Ectodermal cell (in vitro differentiated cells): ENCODE measurements around the gene TERT.

Source experiments
- H3K27ac ChIP-seq: 2 replicates; pipeline ENCODE4 v1.7.0; 2013; ENCODE audit warnings: mild to moderate bottlenecking, low read depth, low read length; ENCODE audit not compliant: insufficient read depth, poor library complexity, severe bottlenecking
- H3K27me3 ChIP-seq: 2 replicates; pipeline ENCODE4 v1.7.0; 2013; ENCODE audit warnings: mild to moderate bottlenecking, low read length; ENCODE audit not compliant: insufficient read depth, control insufficient read depth, poor library complexity, severe bottlenecking
- H3K36me3 ChIP-seq: one replicate; pipeline ENCODE4 v1.7.0; 2013; ENCODE audit warnings: low read length; ENCODE audit not compliant: control insufficient read depth, insufficient read depth
- H3K4me1 ChIP-seq: one replicate; pipeline ENCODE4 v1.7.0; 2013; ENCODE audit warnings: low read length; ENCODE audit not compliant: control insufficient read depth, insufficient read depth
- H3K4me3 ChIP-seq: 2 replicates; pipeline ENCODE4 v1.7.0; 2013; ENCODE audit warnings: low read depth, low read length, control low read depth; ENCODE audit not compliant: insufficient read depth
- H3K9me3 ChIP-seq: 2 replicates; pipeline ENCODE4 v1.7.0; 2013; ENCODE audit warnings: mild to moderate bottlenecking, low read length, moderate library complexity; ENCODE audit not compliant: control insufficient read depth
- WGBS, 2 experiments: methylation state at CpG; one replicate each; pipeline ENCODE4 v1.1.7; 2013; ENCODE audit warnings: missing lambda C conversion rate in 2 of 2; 5-methylcytosine and 5-hydroxymethylcytosine counted together

Gene TERT

DNA sequence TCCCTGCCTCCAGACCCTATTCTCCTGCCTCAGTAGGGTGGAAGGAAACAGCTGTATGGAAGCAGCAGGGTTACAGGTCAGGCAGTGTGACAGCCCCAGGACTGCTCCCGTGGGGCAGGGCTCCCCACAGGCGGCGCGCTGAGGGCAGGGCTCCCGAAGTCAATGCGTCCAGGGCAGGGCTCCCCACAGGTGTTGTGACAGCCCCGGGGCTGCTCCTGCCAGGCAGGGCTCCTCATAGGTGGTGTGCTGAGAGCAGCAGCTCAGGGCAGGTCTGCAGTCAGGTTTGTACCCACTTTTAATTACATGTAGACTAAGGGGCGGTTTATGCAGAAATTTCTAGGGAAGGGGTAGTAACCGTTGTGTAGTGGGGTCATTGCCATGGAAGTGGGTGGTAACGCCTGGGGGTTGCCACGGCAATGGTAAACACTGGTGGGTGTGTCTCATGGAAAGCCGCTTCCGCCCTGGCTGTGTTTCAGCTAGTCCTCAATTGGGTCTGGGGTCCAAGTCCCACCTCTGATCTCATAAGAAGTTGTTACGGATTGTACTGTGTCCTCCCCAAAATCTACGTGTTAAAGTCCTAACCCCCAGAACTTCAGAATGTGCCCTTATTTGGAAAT is 16.7 kb upstream of the TERT start:
- H3K9me3 ChIP-seq, result no peaks in the 10 kb centered on the region
- no peak overlapping the region for H3K4me3 ChIP-seq
- 91% methylated on average over 15 of the region's 15 CpGs for WGBS, 2 experiments
- no peak overlapping the region for H3K27ac ChIP-seq
- no peaks in the 10 kb centered on the region for H3K36me3 ChIP-seq
- no peaks in the 10 kb centered on the region for H3K27me3 ChIP-seq
- H3K4me1 ChIP-seq, result peaks cover 9% of the 10 kb centered on the region

DNA sequence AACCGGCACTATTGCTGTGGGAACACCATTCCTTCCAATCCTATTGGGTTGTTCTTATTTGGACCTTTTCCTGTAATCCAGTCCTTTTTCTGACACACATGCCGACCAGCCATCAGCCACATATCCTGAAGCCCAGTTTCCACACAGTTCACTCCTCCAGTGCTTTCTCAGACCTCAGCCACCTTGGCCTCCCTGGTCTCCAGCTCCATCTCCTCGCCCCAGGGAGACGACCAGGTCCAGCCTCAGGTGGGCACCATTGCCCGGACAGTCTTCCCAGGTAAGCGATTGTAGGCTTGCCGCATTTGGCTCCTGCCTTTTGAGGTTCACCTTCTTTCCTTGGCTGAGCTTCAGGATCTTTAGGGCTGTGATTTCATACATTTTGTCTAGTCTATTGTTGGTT is 15.2 kb upstream of the TERT start:
- 92 to 97% methylated on average over 7 of the region's 7 CpGs for WGBS, 2 experiments
- no peaks in the 10 kb centered on the region for H3K4me1 ChIP-seq
- no peaks in the 10 kb centered on the region for H3K9me3 ChIP-seq
- no peaks in the 10 kb centered on the region for H3K27me3 ChIP-seq
- no peak overlapping the region for H3K27ac ChIP-seq
- no peak overlapping the region for H3K4me3 ChIP-seq
- no peaks in the 10 kb centered on the region for H3K36me3 ChIP-seq

DNA sequence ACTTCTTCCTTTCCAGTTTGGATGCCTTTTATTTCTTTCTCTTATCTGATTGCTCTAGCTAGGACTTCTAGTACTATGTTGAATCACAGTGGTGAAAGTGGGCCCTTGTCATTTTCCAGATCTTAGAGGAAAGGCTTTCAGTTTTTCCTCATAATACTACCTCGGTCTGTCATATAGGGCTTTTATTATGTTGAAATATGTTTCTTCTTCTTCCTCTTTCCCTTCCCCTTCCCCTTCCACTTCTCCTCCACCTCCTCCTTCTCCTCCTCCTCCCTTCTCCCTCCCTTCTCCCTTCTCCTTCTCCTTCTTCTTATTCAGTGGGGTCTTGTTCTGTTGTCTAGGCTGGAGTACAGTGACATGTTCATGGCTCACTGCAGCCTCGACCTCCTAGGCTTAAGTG is 9.2 kb upstream of the TERT start:
- no peaks in the 10 kb centered on the region for H3K9me3 ChIP-seq
- peaks cover 3% of the 10 kb centered on the region for H3K27me3 ChIP-seq
- H3K36me3 ChIP-seq, result no peaks in the 10 kb centered on the region
- H3K4me1 ChIP-seq, result no peaks in the 10 kb centered on the region
- WGBS, 2 experiments, result 81 to 87% methylated on average over 1 to 2 of the region's 2 CpGs
- no peak overlapping the region for H3K4me3 ChIP-seq
- no peak overlapping the region for H3K27ac ChIP-seq

DNA sequence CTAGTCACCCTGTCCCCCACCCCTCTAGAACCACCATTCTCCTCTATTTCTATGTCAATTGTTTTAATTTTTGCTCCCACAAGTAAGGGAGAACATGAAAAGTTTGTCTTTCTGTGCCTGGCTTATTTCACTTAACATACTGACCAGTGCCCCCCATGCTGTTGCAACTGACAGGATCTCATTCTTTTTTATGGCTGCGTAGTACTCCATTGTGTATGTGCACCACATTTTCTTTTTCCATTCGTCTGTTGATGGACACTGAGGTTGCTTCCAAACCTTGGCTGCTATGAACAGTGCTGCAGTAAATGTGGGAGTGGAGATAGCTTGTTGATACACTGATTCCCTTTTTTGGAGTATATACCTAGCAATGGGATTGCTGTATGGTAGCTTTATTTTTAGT is 7.4 kb upstream of the TERT start:
- Histone ChIP-seq H3K27me3 (peaks cover 6% of the 10 kb centered on the region), H3K9me3 (no peaks in the 10 kb centered on the region), H3K36me3 (no peaks in the 10 kb centered on the region), H3K27ac (no peak overlapping the region), H3K4me3 (no peak overlapping the region), H3K4me1 (no peaks in the 10 kb centered on the region)
- 84 to 88% methylated on average over 2 of the region's 2 CpGs for WGBS, 2 experiments

DNA sequence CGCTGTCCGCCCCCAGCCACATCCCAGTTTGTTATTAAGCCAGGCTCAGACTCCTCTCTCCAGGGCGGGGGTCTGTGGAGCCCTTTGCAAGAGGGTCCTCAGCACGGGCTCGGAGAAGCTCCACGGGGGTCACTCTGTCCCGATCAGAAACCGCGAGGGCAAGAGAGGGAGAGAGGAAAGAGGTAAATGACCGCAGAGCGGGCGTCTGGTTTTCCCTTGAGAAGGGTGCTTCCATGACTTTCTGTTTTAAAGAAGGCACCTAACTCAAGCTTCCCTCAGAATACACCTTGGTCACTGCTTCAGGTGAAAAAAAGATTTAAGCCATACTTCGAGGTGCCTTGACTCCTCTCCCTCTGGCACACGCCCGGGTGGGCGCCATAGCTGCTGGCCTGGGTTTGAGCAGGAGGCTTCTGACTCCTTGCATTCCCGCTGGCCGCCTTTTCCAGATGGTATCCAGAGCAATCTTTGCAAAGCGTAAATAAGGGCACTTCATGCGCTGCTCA is 5.8 kb upstream of the TERT start:
- Histone ChIP-seq H3K27me3 (peaks cover 23% of the 10 kb centered on the region), H3K27ac (no peak overlapping the region), H3K4me3 (no peak overlapping the region), H3K4me1 (no peaks in the 10 kb centered on the region), H3K9me3 (no peaks in the 10 kb centered on the region), H3K36me3 (no peaks in the 10 kb centered on the region)
- 92 to 94% methylated on average over 20 of the region's 20 CpGs for WGBS, 2 experiments

DNA sequence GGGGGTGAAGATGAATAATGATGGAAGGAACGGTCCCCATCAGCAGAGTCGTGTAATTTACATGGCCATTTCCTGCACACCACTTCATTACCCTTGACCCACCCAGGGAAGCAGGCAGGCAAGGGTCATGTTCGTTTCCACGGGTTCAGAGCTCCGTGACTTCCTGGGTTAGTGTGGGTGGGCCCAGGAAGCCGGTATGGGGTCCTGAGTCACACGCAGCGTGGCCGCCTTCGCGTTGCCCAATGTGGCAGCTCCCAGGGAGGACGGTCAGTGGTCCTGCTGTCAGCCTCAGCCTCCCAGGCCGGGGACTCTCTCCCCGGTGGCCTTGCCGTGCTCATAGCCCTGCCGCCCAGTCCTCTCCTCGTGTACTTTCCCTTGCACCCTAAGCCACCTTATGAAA is 5.1 kb upstream of the TERT start:
- Histone ChIP-seq H3K9me3 (no peaks in the 10 kb centered on the region), H3K4me3 (no peak overlapping the region), H3K27me3 (peaks cover 29% of the 10 kb centered on the region), H3K36me3 (no peaks in the 10 kb centered on the region), H3K4me1 (no peaks in the 10 kb centered on the region), H3K27ac (no peak overlapping the region)
- WGBS, 2 experiments, result 91% methylated on average over 17 of the region's 17 CpGs

DNA sequence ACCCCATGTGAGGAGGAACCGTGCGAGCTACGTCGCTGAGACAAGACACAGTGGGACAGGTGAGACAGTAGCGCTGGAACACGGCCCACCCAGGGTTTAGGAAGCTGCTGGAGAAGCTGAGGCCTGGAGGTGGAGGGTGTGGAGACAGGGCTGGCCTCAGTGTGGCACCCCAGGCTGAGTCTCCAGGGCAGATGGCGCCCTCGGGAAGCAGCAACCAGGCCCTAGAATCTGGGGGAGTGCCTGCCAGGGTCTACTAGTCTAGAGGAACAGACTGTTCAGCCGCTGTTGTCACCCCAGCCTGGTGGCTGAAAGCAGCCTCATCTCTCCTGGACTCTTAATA is 4.6 kb upstream of the TERT start:
- H3K4me1 ChIP-seq, result no peaks in the 10 kb centered on the region
- H3K27ac ChIP-seq, result no peak overlapping the region
- H3K36me3 ChIP-seq, result no peaks in the 10 kb centered on the region
- no peaks in the 10 kb centered on the region for H3K9me3 ChIP-seq
- H3K4me3 ChIP-seq, result no peak overlapping the region
- peaks cover 34% of the 10 kb centered on the region for H3K27me3 ChIP-seq
- WGBS, 2 experiments, result 92 to 93% methylated on average over 9 of the region's 9 CpGs

DNA sequence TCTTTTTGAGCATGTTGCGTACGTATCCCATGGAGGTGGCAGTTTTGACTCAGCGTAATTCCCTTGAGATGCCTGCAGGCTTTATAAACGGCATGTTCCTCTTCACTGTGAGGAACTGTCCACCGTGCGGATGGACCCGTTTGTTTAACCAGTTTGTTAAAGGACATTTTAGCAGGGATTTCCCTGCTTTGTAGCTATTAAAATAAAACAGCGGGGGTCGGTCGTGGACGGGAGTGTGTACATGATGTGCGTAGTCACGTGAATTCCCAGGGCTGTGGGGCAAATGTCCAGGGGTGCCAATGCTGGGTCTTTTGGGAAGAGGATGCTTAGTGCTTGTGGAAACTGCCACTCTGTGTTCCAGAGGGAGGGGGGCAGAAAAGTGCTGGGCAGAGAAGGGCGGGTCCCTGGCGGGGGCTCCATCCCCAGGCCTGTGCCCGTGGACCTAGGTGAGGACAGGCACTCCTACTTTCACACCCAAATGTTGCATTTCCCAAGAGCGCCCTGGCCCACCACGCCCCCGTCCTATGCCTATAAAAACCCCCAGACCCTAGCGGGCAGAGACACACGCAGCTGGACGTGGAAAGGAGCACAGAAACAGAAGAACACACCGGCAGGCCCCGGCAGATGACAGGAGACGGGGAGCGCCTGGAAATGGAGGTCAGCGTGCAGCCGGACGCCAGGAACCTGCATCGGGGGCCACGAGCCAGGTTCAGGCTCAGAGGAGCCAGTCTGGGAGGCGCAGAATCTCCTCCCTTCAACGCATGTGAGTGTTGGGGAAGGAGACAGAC is 4.0 kb upstream of the TERT start:
- no peaks in the 10 kb centered on the region for H3K4me1 ChIP-seq
- H3K9me3 ChIP-seq, result no peaks in the 10 kb centered on the region
- H3K4me3 ChIP-seq, result no peak overlapping the region
- no peak overlapping the region for H3K27ac ChIP-seq
- no peaks in the 10 kb centered on the region for H3K36me3 ChIP-seq
- peaks cover 40% of the 10 kb centered on the region for H3K27me3 ChIP-seq
- 93% methylated on average over 33 of the region's 33 CpGs for WGBS, 2 experiments

DNA sequence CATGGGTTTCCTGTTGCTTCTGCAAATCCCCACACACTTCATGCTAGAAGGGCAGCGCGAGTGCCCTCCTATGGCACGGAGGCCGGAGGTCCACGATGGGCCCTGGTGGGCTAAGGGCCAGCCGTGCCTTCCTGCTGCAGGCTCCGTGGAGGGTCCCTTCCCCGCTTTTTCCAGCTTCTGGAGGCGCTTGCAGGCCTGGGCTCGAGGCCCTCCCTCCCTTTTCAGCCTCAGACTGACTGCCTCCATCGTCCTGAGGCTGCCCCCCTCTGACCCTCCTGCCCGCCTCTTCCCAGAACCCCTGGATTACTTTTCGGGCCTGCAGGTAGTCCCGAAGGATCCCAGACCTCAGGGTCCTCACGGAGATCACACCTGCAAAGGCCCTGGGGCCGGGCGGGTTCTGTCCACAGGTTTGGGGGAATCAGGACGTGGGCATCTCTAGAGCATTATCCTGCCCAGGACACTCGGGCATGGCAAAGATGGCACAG is 3.2 kb upstream of the TERT start:
- peaks cover 43% of the 10 kb centered on the region for H3K27me3 ChIP-seq
- H3K9me3 ChIP-seq, result no peaks in the 10 kb centered on the region
- H3K4me3 ChIP-seq, result no peak overlapping the region
- no peaks in the 10 kb centered on the region for H3K36me3 ChIP-seq
- no peak overlapping the region for H3K27ac ChIP-seq
- no peaks in the 10 kb centered on the region for H3K4me1 ChIP-seq
- 91 to 93% methylated on average over 19 of the region's 19 CpGs for WGBS, 2 experiments

DNA sequence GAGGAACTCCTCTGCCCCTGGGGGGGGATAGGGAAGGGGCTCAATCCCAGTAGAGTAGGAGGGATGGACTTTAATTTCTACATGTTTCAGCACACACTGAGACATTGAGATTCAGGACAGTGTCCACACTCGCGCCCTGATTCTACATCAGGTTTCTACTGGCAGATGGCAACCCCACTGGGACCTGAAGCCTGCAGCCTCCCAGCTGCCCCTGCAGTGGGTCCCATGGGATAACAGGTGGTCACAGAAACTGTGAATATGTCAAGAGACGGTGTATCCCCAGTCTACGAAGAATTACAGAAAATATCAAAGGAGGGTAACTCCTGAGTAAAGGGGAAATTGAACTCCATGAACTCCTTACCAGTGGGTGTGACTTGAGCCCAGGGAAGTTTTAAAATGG is 2.4 kb upstream of the TERT start:
- 82 to 84% methylated on average over 4 of the region's 4 CpGs for WGBS, 2 experiments
- no peaks in the 10 kb centered on the region for H3K4me1 ChIP-seq
- H3K27ac ChIP-seq, result no peak overlapping the region
- H3K9me3 ChIP-seq, result no peaks in the 10 kb centered on the region
- peaks cover 43% of the 10 kb centered on the region for H3K27me3 ChIP-seq
- no peak overlapping the region for H3K4me3 ChIP-seq
- H3K36me3 ChIP-seq, result no peaks in the 10 kb centered on the region
